Measurements from ENCODE around the gene CARF.

- TF ChIP-seq, protein P1, sequence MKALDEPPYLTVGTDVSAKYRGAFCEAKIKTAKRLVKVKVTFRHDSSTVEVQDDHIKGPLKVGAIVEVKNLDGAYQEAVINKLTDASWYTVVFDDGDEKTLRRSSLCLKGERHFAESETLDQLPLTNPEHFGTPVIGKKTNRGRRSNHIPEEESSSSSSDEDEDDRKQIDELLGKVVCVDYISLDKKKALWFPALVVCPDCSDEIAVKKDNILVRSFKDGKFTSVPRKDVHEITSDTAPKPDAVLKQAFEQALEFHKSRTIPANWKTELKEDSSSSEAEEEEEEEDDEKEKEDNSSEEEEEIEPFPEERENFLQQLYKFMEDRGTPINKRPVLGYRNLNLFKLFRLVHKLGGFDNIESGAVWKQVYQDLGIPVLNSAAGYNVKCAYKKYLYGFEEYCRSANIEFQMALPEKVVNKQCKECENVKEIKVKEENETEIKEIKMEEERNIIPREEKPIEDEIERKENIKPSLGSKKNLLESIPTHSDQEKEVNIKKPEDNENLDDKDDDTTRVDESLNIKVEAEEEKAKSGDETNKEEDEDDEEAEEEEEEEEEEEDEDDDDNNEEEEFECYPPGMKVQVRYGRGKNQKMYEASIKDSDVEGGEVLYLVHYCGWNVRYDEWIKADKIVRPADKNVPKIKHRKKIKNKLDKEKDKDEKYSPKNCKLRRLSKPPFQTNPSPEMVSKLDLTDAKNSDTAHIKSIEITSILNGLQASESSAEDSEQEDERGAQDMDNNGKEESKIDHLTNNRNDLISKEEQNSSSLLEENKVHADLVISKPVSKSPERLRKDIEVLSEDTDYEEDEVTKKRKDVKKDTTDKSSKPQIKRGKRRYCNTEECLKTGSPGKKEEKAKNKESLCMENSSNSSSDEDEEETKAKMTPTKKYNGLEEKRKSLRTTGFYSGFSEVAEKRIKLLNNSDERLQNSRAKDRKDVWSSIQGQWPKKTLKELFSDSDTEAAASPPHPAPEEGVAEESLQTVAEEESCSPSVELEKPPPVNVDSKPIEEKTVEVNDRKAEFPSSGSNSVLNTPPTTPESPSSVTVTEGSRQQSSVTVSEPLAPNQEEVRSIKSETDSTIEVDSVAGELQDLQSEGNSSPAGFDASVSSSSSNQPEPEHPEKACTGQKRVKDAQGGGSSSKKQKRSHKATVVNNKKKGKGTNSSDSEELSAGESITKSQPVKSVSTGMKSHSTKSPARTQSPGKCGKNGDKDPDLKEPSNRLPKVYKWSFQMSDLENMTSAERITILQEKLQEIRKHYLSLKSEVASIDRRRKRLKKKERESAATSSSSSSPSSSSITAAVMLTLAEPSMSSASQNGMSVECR (CRISPR knock-in tag; IDR thresholded peaks at IDR 0.05; ENCODE audit: borderline replicate concordance): no peak
- TF ChIP-seq MAX (CRISPR knock-in tag; IDR thresholded peaks at IDR 0.05) (no peak), JAZF1 (CRISPR knock-in tag; IDR thresholded peaks at IDR 0.05) (no peak), CBFB (CRISPR knock-in tag; IDR thresholded peaks at IDR 0.05; ENCODE audit: low read depth) (no peak), CTCF (IDR thresholded peaks at IDR 0.05) (no peak), CREB1 (CRISPR knock-in tag; IDR thresholded peaks at IDR 0.05) (no peak), ETV6 (CRISPR knock-in tag; IDR thresholded peaks at IDR 0.05) (no peak), ZNF281 (CRISPR knock-in tag; IDR thresholded peaks at IDR 0.05) (no peak), FOXP4 (CRISPR knock-in tag; IDR thresholded peaks at IDR 0.05) (no peak), GTF2I (CRISPR knock-in tag; conservative IDR thresholded peaks at IDR 0.05) (no peak), FOXK1 (CRISPR knock-in tag; IDR thresholded peaks at IDR 0.05) (no peak)
Measured at GRCh38 chr2:203016716-203017115, 104.6 kb downstream of the CARF start.

Data from WTC11 (cell line).